C4-2B (cell line): ENCODE results near the gene LENG1.

Experiments
- ZFX ChIP-seq: fragments of 450-650 bp; IDR thresholded peaks from 2 replicates; pipeline ENCODE4 v1.6.1; 2017
- TF ChIP-seq, protein P1 (sequence below): fragments of 450-650 bp; conservative IDR thresholded peaks from 2 replicates; pipeline ENCODE4 v1.5.1; 2017; ENCODE audit warnings: mild to moderate bottlenecking

DNA sequence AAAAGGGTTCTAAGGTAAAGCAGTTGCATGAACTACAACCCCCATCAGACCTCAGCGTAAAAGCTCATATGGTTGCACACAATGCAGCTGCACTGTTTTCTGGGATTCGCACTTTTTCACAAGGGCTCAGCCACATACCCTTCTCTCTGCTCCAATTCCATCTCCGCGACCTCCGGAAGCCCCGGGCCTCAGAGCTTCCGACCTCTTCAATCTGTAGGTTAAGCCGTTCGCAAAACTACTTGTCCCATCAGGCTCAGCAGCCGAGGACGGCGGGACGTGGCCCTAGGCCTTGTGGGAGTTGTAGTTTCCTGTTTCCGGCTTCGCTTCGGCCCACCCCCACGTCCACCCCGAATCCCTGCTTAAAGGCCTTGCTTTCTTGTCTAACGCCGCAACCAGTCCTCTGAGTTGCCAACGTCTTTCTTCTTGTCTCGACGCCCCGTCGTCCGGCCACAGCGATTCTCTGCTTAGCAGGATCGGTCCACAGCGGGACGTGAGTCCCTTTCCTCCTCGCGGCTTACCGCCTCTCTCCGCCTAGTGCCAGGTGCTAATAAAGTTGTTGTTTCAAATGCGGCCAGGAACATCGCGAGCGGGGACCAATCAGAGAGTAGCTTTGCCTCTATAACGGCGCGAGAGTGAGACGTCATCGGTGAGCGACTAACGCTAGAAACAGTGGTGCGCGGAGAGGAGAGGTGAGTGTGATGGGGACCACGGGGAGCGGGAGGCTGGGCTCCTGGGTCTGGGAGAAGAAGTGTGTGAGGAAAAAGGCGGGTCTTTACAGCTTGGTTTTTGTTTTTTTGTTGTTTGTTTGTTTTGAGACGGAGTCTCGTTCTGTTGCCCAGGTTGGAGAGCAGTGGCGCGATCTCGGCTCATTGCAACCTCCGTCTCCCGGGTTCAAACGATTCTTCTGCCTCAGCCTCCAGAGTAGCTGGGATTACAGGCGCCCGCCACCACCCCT lies 44.1 kb downstream of the LENG1 start, which contains the start of the genes PRPF31 and TFPT:
- TF ChIP-seq, protein P1, sequence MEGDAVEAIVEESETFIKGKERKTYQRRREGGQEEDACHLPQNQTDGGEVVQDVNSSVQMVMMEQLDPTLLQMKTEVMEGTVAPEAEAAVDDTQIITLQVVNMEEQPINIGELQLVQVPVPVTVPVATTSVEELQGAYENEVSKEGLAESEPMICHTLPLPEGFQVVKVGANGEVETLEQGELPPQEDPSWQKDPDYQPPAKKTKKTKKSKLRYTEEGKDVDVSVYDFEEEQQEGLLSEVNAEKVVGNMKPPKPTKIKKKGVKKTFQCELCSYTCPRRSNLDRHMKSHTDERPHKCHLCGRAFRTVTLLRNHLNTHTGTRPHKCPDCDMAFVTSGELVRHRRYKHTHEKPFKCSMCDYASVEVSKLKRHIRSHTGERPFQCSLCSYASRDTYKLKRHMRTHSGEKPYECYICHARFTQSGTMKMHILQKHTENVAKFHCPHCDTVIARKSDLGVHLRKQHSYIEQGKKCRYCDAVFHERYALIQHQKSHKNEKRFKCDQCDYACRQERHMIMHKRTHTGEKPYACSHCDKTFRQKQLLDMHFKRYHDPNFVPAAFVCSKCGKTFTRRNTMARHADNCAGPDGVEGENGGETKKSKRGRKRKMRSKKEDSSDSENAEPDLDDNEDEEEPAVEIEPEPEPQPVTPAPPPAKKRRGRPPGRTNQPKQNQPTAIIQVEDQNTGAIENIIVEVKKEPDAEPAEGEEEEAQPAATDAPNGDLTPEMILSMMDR = no peak
- TF ChIP-seq ZFX = peak; percentile 86; the same call in 1 of the 2 replicates
